H1 (cell line): ENCODE data around the gene PCDHGB7. TPM values are rescaled to one million over a fixed set of nuclear protein-coding genes. Genes with fewer than 3 reads are reported as not detected.
"Not testable (repeated sequence)": the region's sequence is repeated elsewhere in the genome, so short reads cannot be mapped to it uniquely, and the experiment has no call there.

Experiments
- CTCF ChIA-PET: fragments of 300-600 bp; sonication (Branson Sonifier 250); formaldehyde crosslinking; loops from one replicate; lab custom pipeline; 2021; ENCODE audit not compliant: partially characterized antibody; lab: Charles Lee
- POLR2A ChIA-PET: fragments of 300-600 bp; sonication (Branson Sonifier 250); formaldehyde crosslinking; loops from one replicate; lab custom pipeline; 2021; ENCODE audit warnings: inconsistent platforms; ENCODE audit not compliant: partially characterized antibody; lab: Charles Lee
- DNase-seq, 2 experiments: peaks; one replicate each; pipeline versions ENCODE4 v3.0.0 to v3.0.0-alpha.2; 2010 to 2022; ENCODE audit warnings: low spot score in 2 of 2, low read depth in 1 of 2, mixed read lengths in 1 of 2
- FAIRE-seq: peaks from 2 replicates; lab custom pipeline; 2011; peaks lifted over from hg19 to GRCh38; lab: Jason Lieb, UNC
- H2AFZ ChIP-seq: 2 replicates; pipeline ENCODE4 v1.8.1; 2012; ENCODE audit warnings: low read length, inconsistent platforms
- H2AK5ac ChIP-seq: 2 replicates; pipeline ENCODE4 v1.6.1; 2013; ENCODE audit warnings: low read depth, low read length
- H2BK120ac ChIP-seq: replicated peaks from 2 replicates; pipeline ENCODE3; 2013; ENCODE audit warnings: low read depth, low read length, inconsistent platforms
- H2BK12ac ChIP-seq: 2 replicates; pipeline ENCODE4 v1.6.1; 2013; ENCODE audit warnings: low read depth, low read length
- H2BK15ac ChIP-seq: 2 replicates; pipeline ENCODE4 v1.6.1; 2013; ENCODE audit warnings: low read length
- H2BK20ac ChIP-seq: 2 replicates; pipeline ENCODE4 v1.6.1; 2013; ENCODE audit warnings: low read length
- H2BK5ac ChIP-seq: 2 replicates; pipeline ENCODE4 v1.6.1; 2013; ENCODE audit warnings: low read depth, low read length
- H3K14ac ChIP-seq: 2 replicates; pipeline ENCODE4 v1.6.1; 2013; ENCODE audit warnings: inconsistent platforms; ENCODE audit not compliant: insufficient read length
- H3K18ac ChIP-seq: 2 replicates; pipeline ENCODE4 v1.6.1; 2013; ENCODE audit warnings: low read length; ENCODE audit errors: extremely low read depth
- H3K23ac ChIP-seq: 2 replicates; pipeline ENCODE4 v1.6.1; 2013; ENCODE audit warnings: inconsistent platforms; ENCODE audit not compliant: insufficient read length
- H3K23me2 ChIP-seq: 2 replicates; pipeline ENCODE4 v1.6.1; 2013; ENCODE audit warnings: low read depth, low read length
- H3K27ac ChIP-seq: 2 replicates; pipeline ENCODE4 v1.6.1; 2011; ENCODE audit warnings: low read depth, low read length, inconsistent platforms
- H3K27me3 ChIP-seq, 4 experiments: replicated peaks in 1 of 4; 1 replicate in 1 of 4; 2 replicates in 3 of 4; pipeline versions ENCODE4 v1.6.1 to v1.8.1; 2011 to 2013; ENCODE audit warnings: low read length in 3 of 4, mild to moderate bottlenecking in 3 of 4, inconsistent platforms in 2 of 4, mixed read lengths in 2 of 4, moderate library complexity in 1 of 4; ENCODE audit not compliant: control insufficient read depth in 3 of 4, insufficient read depth in 3 of 4; ENCODE audit errors: extremely low read depth in 1 of 4
- H3K36me3 ChIP-seq, 4 experiments: 2 replicates each; pipeline versions ENCODE4 v1.6.1 to v1.8.1; 2011 to 2013; ENCODE audit warnings: mild to moderate bottlenecking in 4 of 4, low read length in 3 of 4, moderate library complexity in 2 of 4, control low read depth in 1 of 4, inconsistent platforms in 1 of 4; ENCODE audit not compliant: insufficient read depth in 4 of 4, control insufficient read depth in 2 of 4
- H3K4ac ChIP-seq: replicated peaks from 2 replicates; pipeline ENCODE3; 2013; ENCODE audit warnings: low read length, low read depth, mixed read lengths, inconsistent platforms; ENCODE audit not compliant: insufficient read length
- H3K4me1 ChIP-seq, 4 experiments: replicated peaks in 1 of 4; 1 replicate in 1 of 4; 2 replicates in 3 of 4; pipeline versions ENCODE4 v1.6.1 to v1.8.1; 2011 to 2013; ENCODE audit warnings: low read length in 3 of 4, inconsistent platforms in 2 of 4, mixed read lengths in 1 of 4; ENCODE audit not compliant: insufficient read depth in 4 of 4, control insufficient read depth in 3 of 4
- H3K4me2 ChIP-seq, 2 experiments: 2 replicates each; pipeline versions ENCODE4 v1.6.1 to v1.8.1; 2011 to 2013; ENCODE audit warnings: low read depth in 2 of 2, low read length in 2 of 2, control low read depth in 1 of 2, inconsistent platforms in 1 of 2, mild to moderate bottlenecking in 1 of 2; ENCODE audit not compliant: insufficient read depth in 1 of 2
- H3K4me3 ChIP-seq, 4 experiments: fragments of 200-600, 300-600 bp in 1 of 4; sonication (generic), shearing (Covaris generic), sonication (Bioruptor Twin) in 1 of 4; 2 replicates each; pipeline versions ENCODE4 v1.5.1 to v1.8.1; 2011 to 2016; ENCODE audit warnings: low read length in 4 of 4, low read depth in 3 of 4, control low read depth in 2 of 4, inconsistent platforms in 2 of 4, mild to moderate bottlenecking in 2 of 4, mixed read lengths in 1 of 4, moderate library complexity in 1 of 4; ENCODE audit not compliant: insufficient read depth in 2 of 4; ENCODE audit errors: extremely low read depth in 1 of 4
- H3K56ac ChIP-seq: replicated peaks from 2 replicates; pipeline ENCODE3; 2013; ENCODE audit warnings: low read depth, mild to moderate bottlenecking, mixed read lengths, low read length, inconsistent platforms; ENCODE audit not compliant: insufficient read length
- H3K79me1 ChIP-seq: 2 replicates; pipeline ENCODE4 v1.6.1; 2013; ENCODE audit warnings: low read depth, low read length, control low read depth
- H3K79me2 ChIP-seq, 2 experiments: 2 replicates each; pipeline versions ENCODE4 v1.6.1 to v1.8.1; 2012 to 2013; ENCODE audit warnings: low read length in 2 of 2, mild to moderate bottlenecking in 2 of 2, inconsistent platforms in 1 of 2; ENCODE audit not compliant: insufficient read depth in 2 of 2, control insufficient read depth in 1 of 2
- H3K9ac ChIP-seq, 4 experiments: replicated peaks in 1 of 4; 1 replicate in 1 of 4; 2 replicates in 3 of 4; pipeline versions ENCODE4 v1.6.1 to v1.8.1; 2011 to 2013; ENCODE audit warnings: low read depth in 3 of 4, low read length in 3 of 4, control low read depth in 2 of 4, mild to moderate bottlenecking in 2 of 4, moderate library complexity in 2 of 4, inconsistent platforms in 1 of 4; ENCODE audit errors: extremely low read depth in 1 of 4
- H3K9me3 ChIP-seq, 2 experiments: 2 replicates each; pipeline versions ENCODE4 v1.6.1 to v1.8.1; 2012 to 2013; ENCODE audit warnings: mild to moderate bottlenecking in 2 of 2, moderate library complexity in 2 of 2, control low read depth in 1 of 2, inconsistent platforms in 1 of 2, low read depth in 1 of 2, low read length in 1 of 2, mixed read lengths in 1 of 2; ENCODE audit not compliant: insufficient read depth in 2 of 2
- H4K20me1 ChIP-seq, 2 experiments: replicated peaks in 1 of 2; 2 replicates each; pipeline versions ENCODE3 to v1.8.1; 2011 to 2013; ENCODE audit warnings: inconsistent platforms in 2 of 2, low read length in 2 of 2, mild to moderate bottlenecking in 1 of 2; ENCODE audit not compliant: insufficient read depth in 2 of 2, control insufficient read depth in 1 of 2
- H4K5ac ChIP-seq: 2 replicates; pipeline ENCODE4 v1.6.1; 2013; ENCODE audit warnings: low read length, low read depth, mixed read lengths, inconsistent platforms; ENCODE audit not compliant: insufficient read length
- H4K8ac ChIP-seq: 2 replicates; pipeline ENCODE4 v1.8.0; 2013; ENCODE audit warnings: mild to moderate bottlenecking, moderate library complexity, low read length, inconsistent platforms; ENCODE audit not compliant: insufficient read depth; ENCODE audit errors: extremely low read depth
- H4K91ac ChIP-seq: replicated peaks from 2 replicates; pipeline ENCODE3; 2013; ENCODE audit warnings: low read length, mixed read lengths, inconsistent platforms; ENCODE audit not compliant: insufficient read length
- WGBS, 2 experiments: shearing (Covaris generic) in 1 of 2; methylation state at CpG; one replicate each; pipeline versions ENCODE4 v1.1.6 to v1.1.7; 2013 to 2015; ENCODE audit warnings: low lambda C conversion rate in 2 of 2, mixed read lengths in 2 of 2, inconsistent platforms in 1 of 2, low coverage in 1 of 2, missing lambda C conversion rate in 1 of 2; ENCODE audit not compliant: insufficient replicate concordance in 2 of 2, insufficient coverage in 1 of 2, insufficient read length in 1 of 2; ENCODE audit errors: extremely low coverage in 1 of 2, missing lambda C conversion rate in 1 of 2; 5-methylcytosine and 5-hydroxymethylcytosine counted together
- polyA plus RNA-seq, 7 experiments: library from polyadenylated mRNA; depleted of rRNA in 3 of 7; stranded (reverse) in 5 of 7; unstranded in 2 of 7; fragments of >200 nt in 5 of 7; fragments of 200-250 nt in 2 of 7; gene quantifications; 1 replicate in 5 of 7; 2 replicates in 1 of 7; 4 replicates in 1 of 7; pipeline versions ENCODE4 v1.2.1 to v1.2.3, GENCODE V29; 2011 to 2013; ENCODE audit warnings: missing spikeins in 2 of 7, mixed read lengths in 2 of 7
- total RNA-seq: library from RNA; stranded (reverse); fragmentation: NEBNext Ultra II Directional; extraction: Animal tissue kit (Norgen Biotek cat#: 25700); gene quantifications from 2 replicates; pipeline ENCODE4 v1.2.1, GENCODE V29; 2021

PCDHGB7 gene
- total and polyA plus RNA-seq, 2 of the 8 experiments (the other 6 are each of a cell fraction or from before 2014, with no cell fraction given): 4.1 to 9.5 TPM

- POLR2A ChIA-PET, H2AK5ac ChIP-seq, H3K14ac ChIP-seq, H2BK12ac ChIP-seq, H3K4ac ChIP-seq, H4K91ac ChIP-seq, H3K4me2 ChIP-seq, FAIRE-seq, H3K23me2 ChIP-seq, H3K23ac ChIP-seq, H2BK15ac ChIP-seq, H3K79me2 ChIP-seq, H3K79me1 ChIP-seq, H3K4me3 ChIP-seq, H4K20me1 ChIP-seq, H4K8ac ChIP-seq, H2BK120ac ChIP-seq, H3K27ac ChIP-seq, H2AFZ ChIP-seq, H3K4me1 ChIP-seq, H3K36me3 ChIP-seq, H3K9ac ChIP-seq, H3K18ac ChIP-seq, H2BK5ac ChIP-seq, H2BK20ac ChIP-seq, H3K56ac ChIP-seq, H4K5ac ChIP-seq: not testable (repeated sequence)
- Histone ChIP-seq H3K9me3 (peaks cover 10 to 17% of the 10 kb centered on the region in 2 experiments), H3K27me3 (peaks cover 0 to 12% (median 6%) of the 10 kb centered on the region in 4 experiments; a peak in 4 of 7 replicates)
- 91% methylated on average over 24 of the region's 24 CpGs; no CpG with 5 or more reads in 1 of the 2 experiments for WGBS, 2 experiments
- peak in 1 of 2 experiments; percentile 45 for DNase-seq
- CTCF ChIA-PET: interaction anchor here (0.7 to 23.3 kb wide), 7 partner anchors 27 to 228 kb away, joined by 3 to 1236 read pairs (median 8); partner anchors contain the start of genes PCDHB9, PCDHGB1, PCDHGB2 and PCDHGB4
These were observed 2.2 kb upstream of the PCDHGB7 start for GRCh38 chr5:141415275-141415618.
